ENCODE data around the gene CLDND1. TPM values are rescaled to one million over a fixed set of nuclear protein-coding genes. Genes with fewer than 3 reads are reported as not detected.
A peak's percentile ranks its signal among the peaks of the same experiment; 100 is the strongest.

CLDND1 gene
- polyA plus RNA-seq, 2 donors: 62.8 to 82.5 TPM

- Histone ChIP-seq H3K36me3 (ENCODE audit: control insufficient read depth in 2 of 2, insufficient read depth in 2 of 2, low read length in 1 of 2) (no peaks in the 10 kb centered on the region), H3K4me3 (ENCODE audit: low read depth in 1 of 2, low read length in 2 of 2) (no peak overlapping the region), H3K27ac (ENCODE audit: low read depth in 2 of 2, low read length in 1 of 2) (no peak overlapping the region), H3K27me3 (ENCODE audit: control insufficient read depth in 1 of 2, insufficient read depth in 2 of 2, low read length in 2 of 2) (no peaks in the 10 kb centered on the region), H3K4me1 (ENCODE audit: control insufficient read depth in 2 of 2, insufficient read depth in 2 of 2, low read length in 1 of 2) (no peaks in the 10 kb centered on the region), H3K9me3 (ENCODE audit: control insufficient read depth in 2 of 2, insufficient read depth in 1 of 2, low read depth in 1 of 2, low read length in 1 of 2) (no peaks in the 10 kb centered on the region)
- WGBS, 2 donors: 60 to 75% methylated on average over 3 of the region's 3 CpGs
These were observed 29.1 kb upstream of the CLDND1 start for GRCh38 chr3:98551754-98552153.

- Histone ChIP-seq H3K36me3 (ENCODE audit: control insufficient read depth in 2 of 2, insufficient read depth in 2 of 2, low read length in 1 of 2) (no peaks in the 10 kb centered on the region), H3K27ac (ENCODE audit: low read depth in 2 of 2, low read length in 1 of 2) (no peak overlapping the region), H3K27me3 (ENCODE audit: control insufficient read depth in 1 of 2, insufficient read depth in 2 of 2, low read length in 2 of 2) (no peaks in the 10 kb centered on the region), H3K4me3 (ENCODE audit: low read depth in 1 of 2, low read length in 2 of 2) (no peak overlapping the region), H3K4me1 (ENCODE audit: control insufficient read depth in 2 of 2, insufficient read depth in 2 of 2, low read length in 1 of 2) (no peaks in the 10 kb centered on the region), H3K9me3 (ENCODE audit: control insufficient read depth in 2 of 2, insufficient read depth in 1 of 2, low read depth in 1 of 2, low read length in 1 of 2) (no peaks in the 10 kb centered on the region)
- WGBS, 2 donors: 88 to 95% methylated on average over 2 of the region's 2 CpGs
These were observed 28.5 kb upstream of the CLDND1 start for GRCh38 chr3:98551236-98551635.

GRCh38 chr3:98550833-98551232 is 28.1 kb upstream of the CLDND1 start:
- WGBS, 2 donors: 92% methylated on average over 3 of the region's 3 CpGs
- H3K36me3 ChIP-seq (ENCODE audit: control insufficient read depth in 2 of 2, insufficient read depth in 2 of 2, low read length in 1 of 2): no peaks in the 10 kb centered on the region
- no peaks in the 10 kb centered on the region for H3K9me3 ChIP-seq (ENCODE audit: control insufficient read depth in 2 of 2, insufficient read depth in 1 of 2, low read depth in 1 of 2, low read length in 1 of 2)
- no peak overlapping the region for H3K4me3 ChIP-seq (ENCODE audit: low read depth in 1 of 2, low read length in 2 of 2)
- H3K4me1 ChIP-seq (ENCODE audit: control insufficient read depth in 2 of 2, insufficient read depth in 2 of 2, low read length in 1 of 2): no peaks in the 10 kb centered on the region
- peak overlapping the region in 1 of 2 donors; percentile 13 for H3K27ac ChIP-seq (ENCODE audit: low read depth in 2 of 2, low read length in 1 of 2)
- no peaks in the 10 kb centered on the region for H3K27me3 ChIP-seq (ENCODE audit: control insufficient read depth in 1 of 2, insufficient read depth in 2 of 2, low read length in 2 of 2)

GRCh38 chr3:98548544-98548943 is 25.8 kb upstream of the CLDND1 start:
- no peak overlapping the region for H3K27ac ChIP-seq (ENCODE audit: low read depth in 2 of 2, low read length in 1 of 2)
- no peaks in the 10 kb centered on the region for H3K4me1 ChIP-seq (ENCODE audit: control insufficient read depth in 2 of 2, insufficient read depth in 2 of 2, low read length in 1 of 2)
- no peaks in the 10 kb centered on the region for H3K36me3 ChIP-seq (ENCODE audit: control insufficient read depth in 2 of 2, insufficient read depth in 2 of 2, low read length in 1 of 2)
- H3K27me3 ChIP-seq (ENCODE audit: control insufficient read depth in 1 of 2, insufficient read depth in 2 of 2, low read length in 2 of 2): no peaks in the 10 kb centered on the region
- H3K4me3 ChIP-seq (ENCODE audit: low read depth in 1 of 2, low read length in 2 of 2): no peak overlapping the region
- H3K9me3 ChIP-seq (ENCODE audit: control insufficient read depth in 2 of 2, insufficient read depth in 1 of 2, low read depth in 1 of 2, low read length in 1 of 2): no peaks in the 10 kb centered on the region
- 70 to 77% methylated on average over 5 of the region's 5 CpGs for WGBS, 2 donors

- no peaks in the 10 kb centered on the region for H3K36me3 ChIP-seq (ENCODE audit: control insufficient read depth in 2 of 2, insufficient read depth in 2 of 2, low read length in 1 of 2)
- no peaks in the 10 kb centered on the region for H3K4me1 ChIP-seq (ENCODE audit: control insufficient read depth in 2 of 2, insufficient read depth in 2 of 2, low read length in 1 of 2)
- H3K4me3 ChIP-seq (ENCODE audit: low read depth in 1 of 2, low read length in 2 of 2): no peak overlapping the region
- no peaks in the 10 kb centered on the region for H3K9me3 ChIP-seq (ENCODE audit: control insufficient read depth in 2 of 2, insufficient read depth in 1 of 2, low read depth in 1 of 2, low read length in 1 of 2)
- 67 to 74% methylated on average over 5 of the region's 5 CpGs for WGBS, 2 donors
- H3K27ac ChIP-seq (ENCODE audit: low read depth in 2 of 2, low read length in 1 of 2): no peak overlapping the region
- no peaks in the 10 kb centered on the region for H3K27me3 ChIP-seq (ENCODE audit: control insufficient read depth in 1 of 2, insufficient read depth in 2 of 2, low read length in 2 of 2)
These were observed 23.2 kb upstream of the CLDND1 start for GRCh38 chr3:98545940-98546339.

GRCh38 chr3:98542623-98543022 is 19.9 kb upstream of the CLDND1 start:
- Histone ChIP-seq H3K9me3 (ENCODE audit: control insufficient read depth in 2 of 2, insufficient read depth in 1 of 2, low read depth in 1 of 2, low read length in 1 of 2) (no peaks in the 10 kb centered on the region), H3K36me3 (ENCODE audit: control insufficient read depth in 2 of 2, insufficient read depth in 2 of 2, low read length in 1 of 2) (no peaks in the 10 kb centered on the region), H3K27ac (ENCODE audit: low read depth in 2 of 2, low read length in 1 of 2) (no peak overlapping the region), H3K4me1 (ENCODE audit: control insufficient read depth in 2 of 2, insufficient read depth in 2 of 2, low read length in 1 of 2) (no peaks in the 10 kb centered on the region), H3K4me3 (ENCODE audit: low read depth in 1 of 2, low read length in 2 of 2) (no peak overlapping the region), H3K27me3 (ENCODE audit: control insufficient read depth in 1 of 2, insufficient read depth in 2 of 2, low read length in 2 of 2) (no peaks in the 10 kb centered on the region)
- 91 to 92% methylated on average over 1 of the region's 1 CpG for WGBS, 2 donors

GRCh38 chr3:98541695-98542094 is 19.0 kb upstream of the CLDND1 start:
- H3K27ac ChIP-seq (ENCODE audit: low read depth in 2 of 2, low read length in 1 of 2): no peak overlapping the region
- no peaks in the 10 kb centered on the region for H3K4me1 ChIP-seq (ENCODE audit: control insufficient read depth in 2 of 2, insufficient read depth in 2 of 2, low read length in 1 of 2)
- H3K36me3 ChIP-seq (ENCODE audit: control insufficient read depth in 2 of 2, insufficient read depth in 2 of 2, low read length in 1 of 2): no peaks in the 10 kb centered on the region
- no peaks in the 10 kb centered on the region for H3K9me3 ChIP-seq (ENCODE audit: control insufficient read depth in 2 of 2, insufficient read depth in 1 of 2, low read depth in 1 of 2, low read length in 1 of 2)
- 91 to 92% methylated on average over 1 of the region's 1 CpG for WGBS, 2 donors
- no peak overlapping the region for H3K4me3 ChIP-seq (ENCODE audit: low read depth in 1 of 2, low read length in 2 of 2)
- H3K27me3 ChIP-seq (ENCODE audit: control insufficient read depth in 1 of 2, insufficient read depth in 2 of 2, low read length in 2 of 2): no peaks in the 10 kb centered on the region

- Histone ChIP-seq H3K27me3 (ENCODE audit: control insufficient read depth in 1 of 2, insufficient read depth in 2 of 2, low read length in 2 of 2) (no peaks in the 10 kb centered on the region), H3K9me3 (ENCODE audit: control insufficient read depth in 2 of 2, insufficient read depth in 1 of 2, low read depth in 1 of 2, low read length in 1 of 2) (no peaks in the 10 kb centered on the region), H3K4me3 (ENCODE audit: low read depth in 1 of 2, low read length in 2 of 2) (no peak overlapping the region), H3K4me1 (ENCODE audit: control insufficient read depth in 2 of 2, insufficient read depth in 2 of 2, low read length in 1 of 2) (no peaks in the 10 kb centered on the region), H3K36me3 (ENCODE audit: control insufficient read depth in 2 of 2, insufficient read depth in 2 of 2, low read length in 1 of 2) (no peaks in the 10 kb centered on the region), H3K27ac (ENCODE audit: low read depth in 2 of 2, low read length in 1 of 2) (no peak overlapping the region)
- WGBS, 2 donors: 68 to 77% methylated on average over 3 of the region's 3 CpGs
These were observed 17.6 kb upstream of the CLDND1 start for GRCh38 chr3:98540346-98540745.

GRCh38 chr3:98536456-98537017 is 13.8 kb upstream of the CLDND1 start:
- no peaks in the 10 kb centered on the region for H3K9me3 ChIP-seq (ENCODE audit: control insufficient read depth in 2 of 2, insufficient read depth in 1 of 2, low read depth in 1 of 2, low read length in 1 of 2)
- 75 to 79% methylated on average over 6 of the region's 6 CpGs for WGBS, 2 donors

GRCh38 chr3:98534734-98535133 is 12.0 kb upstream of the CLDND1 start:
- Histone ChIP-seq H3K27me3 (ENCODE audit: control insufficient read depth in 1 of 2, insufficient read depth in 2 of 2, low read length in 2 of 2) (no peaks in the 10 kb centered on the region), H3K27ac (ENCODE audit: low read depth in 2 of 2, low read length in 1 of 2) (no peak overlapping the region), H3K36me3 (ENCODE audit: control insufficient read depth in 2 of 2, insufficient read depth in 2 of 2, low read length in 1 of 2) (no peaks in the 10 kb centered on the region), H3K9me3 (ENCODE audit: control insufficient read depth in 2 of 2, insufficient read depth in 1 of 2, low read depth in 1 of 2, low read length in 1 of 2) (no peaks in the 10 kb centered on the region), H3K4me1 (ENCODE audit: control insufficient read depth in 2 of 2, insufficient read depth in 2 of 2, low read length in 1 of 2) (no peaks in the 10 kb centered on the region), H3K4me3 (ENCODE audit: low read depth in 1 of 2, low read length in 2 of 2) (no peak overlapping the region)
- WGBS, 2 donors: 82 to 85% methylated on average over 1 of the region's 1 CpG

More at GRCh38 chr3:98536456-98537017, 13.8 kb upstream of the CLDND1 start:
- Histone ChIP-seq H3K4me1 (ENCODE audit: control insufficient read depth in 2 of 2, insufficient read depth in 2 of 2, low read length in 1 of 2) (no peaks in the 10 kb centered on the region), H3K27ac (ENCODE audit: low read depth in 2 of 2, low read length in 1 of 2) (no peak overlapping the region), H3K4me3 (ENCODE audit: low read depth in 1 of 2, low read length in 2 of 2) (no peak overlapping the region), H3K27me3 (ENCODE audit: control insufficient read depth in 1 of 2, insufficient read depth in 2 of 2, low read length in 2 of 2) (no peaks in the 10 kb centered on the region), H3K36me3 (ENCODE audit: control insufficient read depth in 2 of 2, insufficient read depth in 2 of 2, low read length in 1 of 2) (no peaks in the 10 kb centered on the region)
